Breast epithelium (tissue), 3 donors: ENCODE data around the gene ANKRD55.
"Not testable (repeated sequence)": the region's sequence is repeated elsewhere in the genome, so short reads cannot be mapped to it uniquely, and the experiment has no call there.

ENCODE experiments used
- POLR2A ChIP-seq: fragments of 450-650 bp; IDR thresholded peaks from one replicate; pipeline ENCODE4 v1.6.1; 2016; ENCODE audit warnings: antibody characterized with exemption, mild to moderate bottlenecking, moderate library complexity
- POLR2AphosphoS5 ChIP-seq, 3 donors: sonication (generic); formaldehyde crosslinking; IDR thresholded peaks; one replicate each; pipeline ENCODE4 v1.6.1; 2017; ENCODE audit warnings: antibody characterized with exemption in 3 of 3
- TF ChIP-seq, protein P1 (sequence below), 3 donors: fragments of 450-650 bp; IDR thresholded peaks; one replicate each; pipeline ENCODE4 v1.5.1; 2016 to 2017; ENCODE audit warnings: antibody characterized with exemption in 3 of 3, mild to moderate bottlenecking in 3 of 3, moderate library complexity in 3 of 3

DNA sequence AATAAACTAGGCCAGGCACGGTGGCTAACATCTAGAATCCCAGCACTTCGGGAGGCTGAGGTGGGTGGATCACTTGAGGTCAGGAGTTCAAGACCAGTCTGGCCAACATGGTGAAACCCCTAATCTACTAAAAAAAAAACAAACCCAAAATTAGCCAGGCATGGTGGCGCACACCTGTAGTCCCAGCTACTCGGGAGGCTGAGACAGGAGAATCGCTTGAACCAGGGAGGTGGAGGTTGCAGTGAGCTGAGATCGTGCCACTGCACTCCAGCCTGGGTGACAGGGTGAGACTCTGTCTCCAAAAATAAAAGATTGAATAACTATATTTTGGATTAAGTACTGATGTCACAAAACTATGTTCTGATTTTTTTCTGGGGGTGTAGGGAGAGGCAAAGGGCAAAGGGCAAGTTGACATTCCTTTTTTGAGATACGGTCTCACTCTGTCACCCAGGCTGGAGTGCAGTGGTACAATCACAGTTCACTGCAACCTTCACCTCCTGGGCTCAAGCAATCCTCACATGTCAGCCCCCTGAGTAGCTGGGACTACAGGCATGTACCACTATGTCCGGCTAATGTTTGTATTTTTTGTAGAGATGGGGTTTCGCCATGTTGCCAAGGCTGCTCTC, 110.7 kb downstream of the ANKRD55 start:
- TF ChIP-seq, protein P1, sequence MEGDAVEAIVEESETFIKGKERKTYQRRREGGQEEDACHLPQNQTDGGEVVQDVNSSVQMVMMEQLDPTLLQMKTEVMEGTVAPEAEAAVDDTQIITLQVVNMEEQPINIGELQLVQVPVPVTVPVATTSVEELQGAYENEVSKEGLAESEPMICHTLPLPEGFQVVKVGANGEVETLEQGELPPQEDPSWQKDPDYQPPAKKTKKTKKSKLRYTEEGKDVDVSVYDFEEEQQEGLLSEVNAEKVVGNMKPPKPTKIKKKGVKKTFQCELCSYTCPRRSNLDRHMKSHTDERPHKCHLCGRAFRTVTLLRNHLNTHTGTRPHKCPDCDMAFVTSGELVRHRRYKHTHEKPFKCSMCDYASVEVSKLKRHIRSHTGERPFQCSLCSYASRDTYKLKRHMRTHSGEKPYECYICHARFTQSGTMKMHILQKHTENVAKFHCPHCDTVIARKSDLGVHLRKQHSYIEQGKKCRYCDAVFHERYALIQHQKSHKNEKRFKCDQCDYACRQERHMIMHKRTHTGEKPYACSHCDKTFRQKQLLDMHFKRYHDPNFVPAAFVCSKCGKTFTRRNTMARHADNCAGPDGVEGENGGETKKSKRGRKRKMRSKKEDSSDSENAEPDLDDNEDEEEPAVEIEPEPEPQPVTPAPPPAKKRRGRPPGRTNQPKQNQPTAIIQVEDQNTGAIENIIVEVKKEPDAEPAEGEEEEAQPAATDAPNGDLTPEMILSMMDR (IDR thresholded peaks at IDR 0.05), result not testable (repeated sequence)
- TF ChIP-seq POLR2A; POLR2AphosphoS5 (IDR thresholded peaks at IDR 0.05): not testable (repeated sequence)
